Measurements from ENCODE around the gene TEFM. TPM values are rescaled to one million over a fixed set of nuclear protein-coding genes. Genes with fewer than 3 reads are reported as not detected.
"Not testable (repeated sequence)": the region's sequence is repeated elsewhere in the genome, so short reads cannot be mapped to it uniquely, and the experiment has no call there.

The TEFM gene
- 14.7 TPM for total RNA-seq

GRCh38 chr17:30906101-30906911, at the start of gene TEFM:
TEFM (minus strand) TSS chr17:30906238; CDS start chr17:30906198, 40 bp downstream.
- peak; percentile 95 for DNase-seq

- no peak for DNase-seq
These were observed 48.2 kb upstream of the TEFM start for GRCh38 chr17:30954046-30954830.

GRCh38 chr17:30952638-30953393, 46.8 kb upstream of the TEFM start:
- no peak for DNase-seq

- DNase-seq: peak; percentile 78
These were observed 44.8 kb upstream of the TEFM start for GRCh38 chr17:30950669-30951399.

- no peak for DNase-seq
These were observed 44.2 kb upstream of the TEFM start for GRCh38 chr17:30950189-30950588.

- no peak for DNase-seq
These were observed 41.8 kb upstream of the TEFM start for GRCh38 chr17:30947796-30948195.

- DNase-seq: no peak
These were observed 36.5 kb upstream of the TEFM start for GRCh38 chr17:30942308-30943079.

- DNase-seq: no peak
These were observed 33.1 kb upstream of the TEFM start for GRCh38 chr17:30939051-30939689.

- DNase-seq: no peak
These were observed 27.9 kb upstream of the TEFM start for GRCh38 chr17:30933966-30934365.

GRCh38 chr17:30931582-30931981, 25.5 kb upstream of the TEFM start:
- DNase-seq: not testable (repeated sequence)

- no peak for DNase-seq
These were observed 24.5 kb upstream of the TEFM start for GRCh38 chr17:30930495-30930894.

- DNase-seq: not testable (repeated sequence)
These were observed 23.8 kb upstream of the TEFM start for GRCh38 chr17:30929861-30930260.

GRCh38 chr17:30929081-30929633, 23.1 kb upstream of the TEFM start:
- DNase-seq: no peak

- DNase-seq: no peak
These were observed 22.5 kb upstream of the TEFM start for GRCh38 chr17:30928584-30928983.

- no peak for DNase-seq
These were observed 21.7 kb upstream of the TEFM start for GRCh38 chr17:30927756-30928155.

GRCh38 chr17:30926516-30926915, 20.5 kb upstream of the TEFM start:
- DNase-seq: no peak

- no peak for DNase-seq
These were observed 18.3 kb upstream of the TEFM start for GRCh38 chr17:30924341-30924740.

GRCh38 chr17:30922235-30923030, 16.4 kb upstream of the TEFM start:
- no peak for DNase-seq

- peak; percentile 20 for DNase-seq
These were observed 15.6 kb upstream of the TEFM start, which contains the start of gene ADAP2 for GRCh38 chr17:30921544-30922196. ADAP2 (plus strand) TSS chr17:30921945; CDS start chr17:30922015, 70 bp downstream.

Data from tongue (tissue), 2 donors.